AG09319 (cell line): Measurements from ENCODE around the gene UNC119B.

Source experiments
- DNase-seq: peaks from one replicate; pipeline ENCODE4 v3.0.0-alpha.2; 2010; ENCODE audit warnings: low read depth; ENCODE audit errors: extremely low read depth
- CTCF ChIP-seq: IDR thresholded peaks from 2 replicates; pipeline ENCODE4 v1.5.1; 2011; ENCODE audit warnings: low read depth, mild to moderate bottlenecking, inconsistent platforms, low read length, moderate library complexity

The UNC119B gene

GRCh38 chr12:120698665-120699064 is 11.6 kb upstream of the UNC119B start:
- DNase-seq: no peak
- no peak for TF ChIP-seq CTCF

DNA sequence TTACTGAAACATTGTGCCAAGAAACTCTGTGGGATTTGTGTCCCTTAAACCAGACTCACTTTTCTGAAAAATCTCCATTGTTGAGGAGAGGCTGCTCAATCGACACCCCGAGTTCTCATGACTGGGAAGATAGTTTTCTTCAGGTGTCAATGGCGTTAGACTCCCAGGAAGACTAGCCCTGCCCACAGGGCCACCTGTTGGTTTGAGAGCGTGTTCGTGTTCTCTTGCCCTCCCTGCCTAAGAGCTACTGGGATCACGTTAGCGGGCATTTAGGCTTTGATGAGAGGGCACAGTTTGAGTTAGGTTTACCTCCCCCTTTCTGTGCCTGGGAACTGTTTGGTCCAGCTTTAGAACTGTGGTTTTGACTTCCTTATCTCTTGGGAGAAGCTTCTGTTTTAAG is 10.7 kb upstream of the UNC119B start:
- DNase-seq: no peak
- no peak for TF ChIP-seq CTCF

DNA sequence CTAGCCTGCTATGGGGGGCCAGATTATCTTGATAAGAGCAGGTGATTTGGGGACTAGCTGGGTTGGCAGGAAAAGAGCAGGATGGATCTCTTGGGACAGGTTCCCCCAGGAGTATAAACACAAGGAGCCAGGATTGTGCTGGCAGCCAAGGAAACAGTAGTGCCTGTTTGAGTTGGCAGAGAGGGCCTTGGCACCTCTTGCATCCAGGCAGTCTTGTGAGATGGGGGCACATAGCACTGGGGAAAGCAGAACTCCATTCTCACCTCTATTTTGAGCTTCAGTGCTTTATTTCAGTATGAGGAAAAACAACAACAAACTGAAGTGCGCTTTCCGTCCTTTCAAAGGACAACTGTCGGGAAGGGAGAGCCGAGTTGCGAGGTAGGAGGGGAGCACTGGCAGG is 9.4 kb upstream of the UNC119B start:
- no peak for DNase-seq
- TF ChIP-seq CTCF: no peak

GRCh38 chr12:120702637-120703036 is 7.6 kb upstream of the UNC119B start:
- DNase-seq: no peak
- no peak for TF ChIP-seq CTCF

- TF ChIP-seq CTCF: no peak
- no peak for DNase-seq
These were observed 6.8 kb upstream of the UNC119B start for GRCh38 chr12:120703311-120703942.

- DNase-seq: no peak
- no peak for TF ChIP-seq CTCF
These were observed 4.6 kb upstream of the UNC119B start for GRCh38 chr12:120705618-120706017.

GRCh38 chr12:120706029-120706428 is 4.2 kb upstream of the UNC119B start:
- DNase-seq: no peak
- no peak for TF ChIP-seq CTCF
